Measurements from ENCODE around the gene C6orf141. TPM values are rescaled to one million over a fixed set of nuclear protein-coding genes. Genes with fewer than 3 reads are reported as not detected.

The C6orf141 gene
- total RNA-seq, 1 donor from 2014 or later = 11.6 TPM

GRCh38 chr6:49524541-49524940, 25.9 kb upstream of the C6orf141 start:
- TF ChIP-seq, protein P1, sequence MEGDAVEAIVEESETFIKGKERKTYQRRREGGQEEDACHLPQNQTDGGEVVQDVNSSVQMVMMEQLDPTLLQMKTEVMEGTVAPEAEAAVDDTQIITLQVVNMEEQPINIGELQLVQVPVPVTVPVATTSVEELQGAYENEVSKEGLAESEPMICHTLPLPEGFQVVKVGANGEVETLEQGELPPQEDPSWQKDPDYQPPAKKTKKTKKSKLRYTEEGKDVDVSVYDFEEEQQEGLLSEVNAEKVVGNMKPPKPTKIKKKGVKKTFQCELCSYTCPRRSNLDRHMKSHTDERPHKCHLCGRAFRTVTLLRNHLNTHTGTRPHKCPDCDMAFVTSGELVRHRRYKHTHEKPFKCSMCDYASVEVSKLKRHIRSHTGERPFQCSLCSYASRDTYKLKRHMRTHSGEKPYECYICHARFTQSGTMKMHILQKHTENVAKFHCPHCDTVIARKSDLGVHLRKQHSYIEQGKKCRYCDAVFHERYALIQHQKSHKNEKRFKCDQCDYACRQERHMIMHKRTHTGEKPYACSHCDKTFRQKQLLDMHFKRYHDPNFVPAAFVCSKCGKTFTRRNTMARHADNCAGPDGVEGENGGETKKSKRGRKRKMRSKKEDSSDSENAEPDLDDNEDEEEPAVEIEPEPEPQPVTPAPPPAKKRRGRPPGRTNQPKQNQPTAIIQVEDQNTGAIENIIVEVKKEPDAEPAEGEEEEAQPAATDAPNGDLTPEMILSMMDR (conservative IDR thresholded peaks at IDR 0.05; ENCODE audit: low read depth, low read length) = no peak
- no peak for DNase-seq (ENCODE audit: low read depth)
- H3K4me3 ChIP-seq (ENCODE audit: low read depth, low read length) = no peak overlapping the region

GRCh38 chr6:49526598-49526997, 23.9 kb upstream of the C6orf141 start:
- DNase-seq (ENCODE audit: low read depth) = no peak
- TF ChIP-seq, protein P1 (conservative IDR thresholded peaks at IDR 0.05; ENCODE audit: low read depth, low read length) = no peak
- H3K4me3 ChIP-seq (ENCODE audit: low read depth, low read length) = no peak overlapping the region

DNA sequence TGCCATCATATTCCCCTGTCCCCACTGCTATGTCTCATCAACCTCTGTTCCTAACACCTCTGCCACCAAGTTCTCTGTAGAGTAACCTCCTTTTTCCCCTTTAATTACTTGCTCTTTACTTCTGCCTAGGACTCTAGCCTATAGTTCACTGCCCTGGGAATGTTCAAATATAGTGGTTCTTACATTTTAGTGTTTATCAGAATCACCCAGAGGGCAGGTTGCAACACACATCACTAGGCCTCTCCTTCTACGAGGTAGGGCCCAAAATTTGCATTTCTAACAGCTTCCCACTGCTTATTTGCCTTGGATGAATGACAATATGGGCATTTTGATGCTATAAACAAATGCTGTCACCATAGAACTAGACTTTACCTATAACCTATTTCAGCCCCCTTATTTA, 23.1 kb upstream of the C6orf141 start:
- DNase-seq (ENCODE audit: low read depth) = no peak
- H3K4me3 ChIP-seq (ENCODE audit: low read depth, low read length) = no peak overlapping the region
- TF ChIP-seq, protein P1 (conservative IDR thresholded peaks at IDR 0.05; ENCODE audit: low read depth, low read length) = no peak

DNA sequence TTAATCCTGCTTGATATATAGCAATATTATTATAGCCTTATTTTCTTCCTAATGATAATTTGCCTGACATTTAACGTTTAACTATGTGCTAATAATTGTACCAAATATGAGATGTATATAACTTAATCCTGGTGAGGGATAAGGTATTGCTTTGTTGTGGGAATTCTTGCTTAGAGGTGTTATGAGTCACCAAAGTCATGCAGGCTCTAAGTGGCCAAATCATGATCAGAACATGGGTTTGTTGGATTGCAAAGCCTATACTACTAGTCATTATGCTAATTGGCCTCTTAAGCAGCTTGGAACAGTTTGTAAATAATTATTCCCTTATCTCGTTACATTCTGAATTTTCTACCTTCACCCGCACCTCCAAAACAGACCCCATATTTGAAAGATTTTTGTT, 21.9 kb upstream of the C6orf141 start:
- no peak for DNase-seq (ENCODE audit: low read depth)
- no peak overlapping the region for H3K4me3 ChIP-seq (ENCODE audit: low read depth, low read length)
- TF ChIP-seq, protein P1 (conservative IDR thresholded peaks at IDR 0.05; ENCODE audit: low read depth, low read length) = no peak

DNA sequence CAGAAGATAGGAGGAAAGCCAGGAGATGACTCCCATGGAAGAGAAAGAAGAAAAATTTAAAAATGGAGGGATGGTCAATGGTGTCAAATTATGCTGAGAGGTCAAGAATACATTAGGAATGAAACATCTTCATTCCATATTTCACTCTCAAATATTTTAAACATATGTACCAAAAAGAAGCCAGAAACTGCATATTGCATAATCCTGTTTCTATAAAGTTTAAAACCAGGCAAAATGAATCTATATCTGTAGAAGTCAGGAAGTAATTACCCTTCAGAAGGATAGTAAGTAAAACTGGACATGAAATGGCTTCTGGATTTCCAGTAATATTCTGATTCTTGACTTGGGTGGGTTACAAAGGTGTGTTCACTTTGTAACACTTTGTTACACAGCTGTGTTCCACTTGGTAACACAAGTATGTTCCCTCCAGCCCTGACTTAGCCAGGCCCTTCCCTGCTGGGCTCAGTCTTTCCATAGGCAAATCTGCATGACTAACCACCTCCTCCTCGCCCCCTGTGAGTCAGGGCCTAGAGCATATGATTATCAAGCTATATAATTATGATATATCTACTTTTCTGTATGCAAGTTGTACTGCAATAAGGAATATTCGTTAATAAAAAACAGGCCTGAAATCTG, 20.2 kb upstream of the C6orf141 start:
- H3K4me3 ChIP-seq (ENCODE audit: low read depth, low read length) = no peak overlapping the region
- DNase-seq (ENCODE audit: low read depth) = no peak
- TF ChIP-seq, protein P1 (conservative IDR thresholded peaks at IDR 0.05; ENCODE audit: low read depth, low read length) = no peak

- no peak for DNase-seq (ENCODE audit: low read depth)
- peak overlapping the region; percentile 27 for H3K4me3 ChIP-seq (ENCODE audit: low read depth, low read length)
- TF ChIP-seq, protein P1 (conservative IDR thresholded peaks at IDR 0.05; ENCODE audit: low read depth, low read length) = peak; percentile 80
Observed at GRCh38 chr6:49531774-49532569, 18.5 kb upstream of the C6orf141 start.
